ENCODE data around the gene ADGRE2. TPM values are rescaled to one million over a fixed set of nuclear protein-coding genes. Genes with fewer than 3 reads are reported as not detected.
A peak's percentile ranks its signal among the peaks of the same experiment; 100 is the strongest.

Gene ADGRE2
- total RNA-seq, 1 experiment from 2014 or later: 1.2 TPM

DNA sequence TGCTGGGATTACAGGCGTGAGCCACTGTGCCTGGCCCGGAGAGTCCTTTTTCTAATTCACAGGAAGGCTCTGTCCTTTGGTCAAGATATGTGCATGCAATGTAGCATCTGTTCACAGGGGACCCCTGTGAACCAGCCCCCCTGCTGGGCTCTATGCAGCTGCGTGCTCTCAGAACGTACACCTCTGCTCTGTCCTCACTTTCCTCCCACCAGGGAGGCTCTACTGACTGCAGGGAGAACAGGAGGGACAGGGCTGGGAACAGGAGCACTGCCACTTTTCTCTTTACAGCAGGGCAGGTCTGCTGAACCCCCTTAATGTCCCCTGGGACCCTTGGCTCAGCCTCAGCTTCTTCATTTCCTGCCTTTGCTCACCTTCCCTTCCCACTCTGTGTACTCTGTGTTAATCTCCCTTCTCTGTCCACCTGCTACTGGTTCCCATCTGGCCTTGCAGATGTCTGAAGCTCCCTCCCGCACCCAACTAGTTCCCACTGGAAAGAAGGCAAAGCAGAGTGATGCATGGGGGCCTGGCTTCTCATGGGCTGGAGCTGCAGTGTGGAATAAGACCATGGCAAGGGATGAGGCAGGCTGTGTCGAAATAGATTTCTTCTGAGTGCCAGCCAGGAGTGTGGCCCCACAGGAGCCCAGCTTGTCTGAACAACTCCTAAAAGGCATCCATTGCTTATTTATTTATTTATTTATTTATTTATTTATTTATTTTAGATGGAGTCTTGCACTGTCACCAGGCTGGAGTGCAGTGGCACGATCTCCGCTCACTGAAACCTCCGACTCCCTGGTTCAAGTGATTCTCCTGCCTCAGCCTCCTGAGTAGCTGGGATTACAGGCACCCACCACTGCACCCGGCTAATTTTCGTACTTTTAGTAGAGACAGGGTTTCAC is 7.2 kb downstream of the ADGRE2 start:
- no peak overlapping the region for H3K18ac ChIP-seq (ENCODE audit: insufficient read length, low read depth, low read length)
- no peak overlapping the region for H3K4me3 Mint-ChIP-seq

More for the DNA sequence above, 7.2 kb downstream of the ADGRE2 start:
- Histone ChIP-seq H3K4me1 (ENCODE audit: insufficient read depth, low read length) (no peaks in the 10 kb centered on the region), H3K23ac (ENCODE audit: insufficient read length, low read depth, low read length) (no peak overlapping the region), H3T11ph (ENCODE audit: low read length) (no peak overlapping the region), H3K4ac (ENCODE audit: low read depth, low read length) (no peak overlapping the region), H2BK20ac (ENCODE audit: low read depth, low read length, poor library complexity, severe bottlenecking) (no peak overlapping the region), H3K14ac (ENCODE audit: insufficient read depth, low read length) (no peak overlapping the region; the same call in 1 of the 2 replicates), H2BK120ac (ENCODE audit: low read depth, low read length, poor library complexity, severe bottlenecking) (no peak overlapping the region), H3K23me2 (ENCODE audit: insufficient read length, low read depth, low read length, poor library complexity, severe bottlenecking) (peaks cover 5% of the 10 kb centered on the region), H4K8ac (replicated peaks; ENCODE audit: insufficient read length, low read depth, low read length) (no peak overlapping the region), H4K91ac (ENCODE audit: insufficient read length, low read depth, low read length) (no peak overlapping the region), H2AFZ (ENCODE audit: low read length) (no peak overlapping the region), H3K27me3 (ENCODE audit: insufficient read depth, low read length) (no peaks in the 10 kb centered on the region), H3K79me2 (ENCODE audit: insufficient read depth, low read length) (no peaks in the 10 kb centered on the region), H3K27ac (ENCODE audit: insufficient read length, low read depth, low read length) (no peak overlapping the region), H3K56ac (ENCODE audit: insufficient read length, low read depth, low read length) (no peak overlapping the region), H3K4me2 (ENCODE audit: insufficient read depth, insufficient read length, low read length) (no peak overlapping the region), H2AK5ac (ENCODE audit: insufficient read length, low read length) (no peak overlapping the region), H3K79me1 (ENCODE audit: insufficient read depth, low read depth, low read length, poor library complexity, severe bottlenecking) (no peaks in the 10 kb centered on the region), H3K9ac (ENCODE audit: extremely low read depth, insufficient read length, low read length) (no peak overlapping the region), H3K9me3 (ENCODE audit: control insufficient read depth, low read depth, low read length) (no peaks in the 10 kb centered on the region), H2BK5ac (ENCODE audit: insufficient read length, low read length) (no peak overlapping the region), H2BK15ac (ENCODE audit: low read depth, low read length) (no peak overlapping the region), H4K5ac (ENCODE audit: insufficient read length, low read depth, low read length) (no peak overlapping the region), H2BK12ac (ENCODE audit: insufficient read length, low read depth, low read length) (no peak overlapping the region), H4K20me1 (ENCODE audit: control insufficient read depth, insufficient read depth, insufficient read length) (no peaks in the 10 kb centered on the region)
- Mint-ChIP-seq H3K27me3 (ENCODE audit: low read depth) (peaks cover 9% of the 10 kb centered on the region), H3K4me1 (peaks cover 2 to 3% of the 10 kb centered on the region in 2 experiments; a peak in 3 of 4 replicates), H3K9me3 (peaks cover 13 to 70% of the 10 kb centered on the region in 2 experiments; a peak in 3 of 5 replicates), H3K27ac (no peak overlapping the region; a peak in 1 of 7 replicates), H3K36me3 (ENCODE audit: insufficient read depth in 1 of 3, low read depth in 3 of 3) (peaks cover 2 to 10% (median 4%) of the 10 kb centered on the region in 3 experiments; a peak in 5 of 7 replicates)
- peak; percentile 4 for DNase-seq
- WGBS (ENCODE audit: extremely low coverage, insufficient read length, low lambda C conversion rate): no CpG with 5 or more reads among the region's 11 CpGs
- TF ChIP-seq, protein P1, sequence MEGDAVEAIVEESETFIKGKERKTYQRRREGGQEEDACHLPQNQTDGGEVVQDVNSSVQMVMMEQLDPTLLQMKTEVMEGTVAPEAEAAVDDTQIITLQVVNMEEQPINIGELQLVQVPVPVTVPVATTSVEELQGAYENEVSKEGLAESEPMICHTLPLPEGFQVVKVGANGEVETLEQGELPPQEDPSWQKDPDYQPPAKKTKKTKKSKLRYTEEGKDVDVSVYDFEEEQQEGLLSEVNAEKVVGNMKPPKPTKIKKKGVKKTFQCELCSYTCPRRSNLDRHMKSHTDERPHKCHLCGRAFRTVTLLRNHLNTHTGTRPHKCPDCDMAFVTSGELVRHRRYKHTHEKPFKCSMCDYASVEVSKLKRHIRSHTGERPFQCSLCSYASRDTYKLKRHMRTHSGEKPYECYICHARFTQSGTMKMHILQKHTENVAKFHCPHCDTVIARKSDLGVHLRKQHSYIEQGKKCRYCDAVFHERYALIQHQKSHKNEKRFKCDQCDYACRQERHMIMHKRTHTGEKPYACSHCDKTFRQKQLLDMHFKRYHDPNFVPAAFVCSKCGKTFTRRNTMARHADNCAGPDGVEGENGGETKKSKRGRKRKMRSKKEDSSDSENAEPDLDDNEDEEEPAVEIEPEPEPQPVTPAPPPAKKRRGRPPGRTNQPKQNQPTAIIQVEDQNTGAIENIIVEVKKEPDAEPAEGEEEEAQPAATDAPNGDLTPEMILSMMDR (conservative IDR thresholded peaks at IDR 0.05): no peak
